K562 (cell line): Measurements from ENCODE around the gene ZMYND19. TPM values are rescaled to one million over a fixed set of nuclear protein-coding genes. Genes with fewer than 3 reads are reported as not detected.

ENCODE experiments used
- CAMTA2 ChIP-seq: fragments of 250-450 bp; sonication (Bioruptor Pico); conservative IDR thresholded peaks from 2 replicates; pipeline ENCODE4 v1.5.1; 2022
- FOXO4 ChIP-seq: fragments of 450-650 bp; formaldehyde crosslinking; IDR thresholded peaks from 2 replicates; pipeline ENCODE4 v1.4.0; 2020; ENCODE audit warnings: mild to moderate bottlenecking, moderate library complexity
- GABPA ChIP-seq: fragments of 200-800 bp; sonication (Bioruptor generic); conservative IDR thresholded peaks from 2 replicates; pipeline ENCODE4 v1.6.1; 2016; ENCODE audit warnings: low read depth, missing genetic modification characterization, missing compliant biosample characterization
- HMG20B ChIP-seq: fragments of 250-450 bp; sonication (Bioruptor Pico); IDR thresholded peaks from 2 replicates; pipeline ENCODE4 v1.5.0; 2021; ENCODE audit warnings: mild to moderate bottlenecking
- NKRF ChIP-seq: fragments of 450-650 bp; IDR thresholded peaks from 2 replicates; pipeline ENCODE4 v1.6.1; 2016; ENCODE audit warnings: borderline replicate concordance
- NONO ChIP-seq, 2 experiments: fragments of 200-400 bp in 1 of 2; fragments of 450-650 bp in 1 of 2; formaldehyde crosslinking in 1 of 2; IDR thresholded peaks; 2 replicates each; pipeline ENCODE4 v1.6.1; 2017; ENCODE audit warnings: low read depth in 2 of 2, mild to moderate bottlenecking in 2 of 2, moderate library complexity in 2 of 2, low read length in 1 of 2
- PTBP1 ChIP-seq: fragments of 200-400 bp; formaldehyde crosslinking; IDR thresholded peaks from 2 replicates; pipeline ENCODE4 v1.6.1; 2017; ENCODE audit warnings: low read depth, low read length
- PURB ChIP-seq: sonication (generic); formaldehyde crosslinking; IDR thresholded peaks from 2 replicates; pipeline ENCODE4 v1.9.0; 2021; ENCODE audit warnings: low read depth, mild to moderate bottlenecking, missing genetic modification reagents
- ZNF318 ChIP-seq, 2 experiments: fragments of 450-650 bp; IDR thresholded peaks; 2 replicates each; pipeline ENCODE4 v1.6.1; 2016; ENCODE audit warnings: mild to moderate bottlenecking in 2 of 2, borderline replicate concordance in 1 of 2, low read depth in 1 of 2, moderate library complexity in 1 of 2
- ZNF398 ChIP-seq: fragments of 250-450 bp; sonication (Bioruptor Pico); IDR thresholded peaks from 2 replicates; pipeline ENCODE4 v1.8.0; 2021; ENCODE audit warnings: moderate library complexity, mild to moderate bottlenecking, inconsistent platforms
- polyA plus RNA-seq, 8 experiments: library from polyadenylated mRNA; depleted of rRNA in 4 of 8; stranded (reverse) in 5 of 8; unstranded in 3 of 8; fragments of >200 nt; fragmentation: Nextera tagmentation in 2 of 8; fragmentation: Illumina TruSeq in 1 of 8; extraction: Ambion mirVana in 2 of 8; extraction: Trizol in 1 of 8; gene quantifications; 2 replicates each; pipeline versions ENCODE4 v1.2.1 to v1.2.3, GENCODE V29; 2011 to 2014; ENCODE audit warnings: inconsistent platforms in 1 of 8, missing spikeins in 1 of 8
- total RNA-seq, 7 experiments: library from RNA; depleted of rRNA in 6 of 7; stranded (reverse); fragments of >200 nt in 6 of 7; fragmentation: Illumina TruSeq in 2 of 7; extraction: Trizol in 2 of 7; gene quantifications; 2 replicates each; pipeline versions ENCODE4 v1.2.1 to v1.2.3, GENCODE V29; 2011 to 2021; ENCODE audit warnings: low replicate concordance in 1 of 7

ZMYND19 gene
- total and polyA plus RNA-seq, 9 of the 15 experiments (the other 6 are each of a cell fraction or from before 2014, with no cell fraction given) = 1.0 to 86.7 (median 44.0) TPM

- TF ChIP-seq ZNF398 (CRISPR knock-in tag) = no peak
- no peak for TF ChIP-seq FOXO4 (CRISPR knock-in tag)
- TF ChIP-seq CAMTA2 (CRISPR knock-in tag) = 0 out of 2 replicates have a peak, but pooled peaks have one; percentile 54
- 0 out of 2 replicates have a peak, but pooled peaks have one; percentile 24 for TF ChIP-seq PTBP1
- peak; percentile 81; the same call in 1 of the 2 replicates for TF ChIP-seq HMG20B (CRISPR knock-in tag)
- TF ChIP-seq NONO (IDR thresholded peaks at IDR 0.05; ENCODE audit: low read depth in 2 of 2, low read length in 1 of 2) = no peak
- TF ChIP-seq GABPA = peak; percentile 97
- peak; percentile 93 for TF ChIP-seq NKRF
- no peak for TF ChIP-seq ZNF318 (IDR thresholded peaks at IDR 0.05; ENCODE audit: borderline replicate concordance in 1 of 2, low read depth in 1 of 2)
- no peak for TF ChIP-seq PURB (CRISPR knock-in tag)
These were observed 28.1 kb upstream of the ZMYND19 start, which contains the start of gene EHMT1 (continued) for GRCh38 chr9:137618105-137619067.
